Peyer's patch (tissue), 4 donors: ENCODE measurements around the gene GM2A. TPM values are rescaled to one million over a fixed set of nuclear protein-coding genes. Genes with fewer than 3 reads are reported as not detected.

Experiments used
- DNase-seq, 3 donors: peaks; one replicate each; pipeline ENCODE4 v3.0.0-alpha.2; 2017 to 2019
- H3K27ac ChIP-seq, 4 donors: fragments of 200-600 bp; sonication (generic); one replicate each; pipeline ENCODE4 v1.5.1; 2016 to 2019
- H3K27me3 ChIP-seq, 2 donors: fragments of 200-600 bp; sonication (generic); one replicate each; pipeline ENCODE4 v1.5.1; 2019
- H3K36me3 ChIP-seq, 3 donors: fragments of 200-600 bp; sonication (generic); one replicate each; pipeline ENCODE4 v1.5.1; 2016 to 2019
- H3K4me1 ChIP-seq, 4 donors: fragments of 200-600 bp; sonication (generic); one replicate each; pipeline ENCODE4 v1.5.1; 2016 to 2019
- H3K4me3 ChIP-seq, 4 donors: fragments of 200-600 bp; sonication (generic); 1 replicate in 3 of 4; 2 replicates in 1 of 4; pipeline ENCODE4 v1.5.1; 2016 to 2019; ENCODE audit warnings: mild to moderate bottlenecking in 1 of 4
- H3K9me3 ChIP-seq, 4 donors: fragments of 200-600 bp; sonication (generic); one replicate each; pipeline ENCODE4 v1.5.1; 2016 to 2019; ENCODE audit warnings: mild to moderate bottlenecking in 1 of 4
- POLR2A ChIP-seq, 2 donors: fragments of 450-650 bp; IDR thresholded peaks; one replicate each; pipeline ENCODE4 v1.5.1; 2017; ENCODE audit warnings: antibody characterized with exemption in 2 of 2, mild to moderate bottlenecking in 2 of 2, moderate library complexity in 2 of 2
- total RNA-seq, 4 donors: library from RNA; depleted of rRNA; stranded (reverse); fragments of >200 nt; gene quantifications; one replicate each; pipeline ENCODE4 v1.1.0, GENCODE V29; 2016
- TF ChIP-seq, protein P1 (sequence below), 6 experiments: fragments of 450-650 bp in 4 of 6; fragments of 200-600 bp in 2 of 6; sonication (generic) in 1 of 6; IDR thresholded peaks; one replicate each; pipeline ENCODE4 v1.5.1; 2017 to 2019; ENCODE audit warnings: antibody characterized with exemption in 6 of 6, mild to moderate bottlenecking in 3 of 6, moderate library complexity in 1 of 6

GM2A gene
- total RNA-seq, 4 donors from 2014 or later, result 15.1 to 27.2 (median 16.8) TPM

DNA sequence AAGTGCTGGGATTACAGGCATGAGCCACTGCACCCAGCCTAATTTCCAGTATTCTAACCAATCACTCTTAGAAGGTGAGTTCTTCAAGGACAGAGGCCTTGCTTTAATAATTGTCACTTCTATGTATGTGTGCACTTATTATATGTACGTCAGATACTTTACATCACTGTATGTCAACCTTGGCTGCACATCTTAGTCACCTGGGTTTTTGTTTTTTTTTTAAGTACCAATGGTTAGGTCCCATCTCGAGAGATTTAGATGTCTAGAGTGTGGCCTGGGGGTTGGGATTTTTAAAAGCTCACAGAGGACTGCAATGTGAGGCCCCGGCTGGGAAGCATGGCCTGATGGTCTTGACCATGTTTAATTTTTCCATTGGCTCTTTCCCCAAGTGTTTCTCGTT lies 9.9 kb upstream of the GM2A start:
- Histone ChIP-seq H3K27me3 (no peaks in the 10 kb centered on the region), H3K9me3 (no peaks in the 10 kb centered on the region), H3K4me1 (no peaks in the 10 kb centered on the region), H3K4me3 (no peak overlapping the region), H3K36me3 (no peaks in the 10 kb centered on the region), H3K27ac (no peak overlapping the region)
- DNase-seq, result no peak
- TF ChIP-seq, protein P1, sequence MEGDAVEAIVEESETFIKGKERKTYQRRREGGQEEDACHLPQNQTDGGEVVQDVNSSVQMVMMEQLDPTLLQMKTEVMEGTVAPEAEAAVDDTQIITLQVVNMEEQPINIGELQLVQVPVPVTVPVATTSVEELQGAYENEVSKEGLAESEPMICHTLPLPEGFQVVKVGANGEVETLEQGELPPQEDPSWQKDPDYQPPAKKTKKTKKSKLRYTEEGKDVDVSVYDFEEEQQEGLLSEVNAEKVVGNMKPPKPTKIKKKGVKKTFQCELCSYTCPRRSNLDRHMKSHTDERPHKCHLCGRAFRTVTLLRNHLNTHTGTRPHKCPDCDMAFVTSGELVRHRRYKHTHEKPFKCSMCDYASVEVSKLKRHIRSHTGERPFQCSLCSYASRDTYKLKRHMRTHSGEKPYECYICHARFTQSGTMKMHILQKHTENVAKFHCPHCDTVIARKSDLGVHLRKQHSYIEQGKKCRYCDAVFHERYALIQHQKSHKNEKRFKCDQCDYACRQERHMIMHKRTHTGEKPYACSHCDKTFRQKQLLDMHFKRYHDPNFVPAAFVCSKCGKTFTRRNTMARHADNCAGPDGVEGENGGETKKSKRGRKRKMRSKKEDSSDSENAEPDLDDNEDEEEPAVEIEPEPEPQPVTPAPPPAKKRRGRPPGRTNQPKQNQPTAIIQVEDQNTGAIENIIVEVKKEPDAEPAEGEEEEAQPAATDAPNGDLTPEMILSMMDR (IDR thresholded peaks at IDR 0.05), result no peak
- no peak for TF ChIP-seq POLR2A (IDR thresholded peaks at IDR 0.05)

DNA sequence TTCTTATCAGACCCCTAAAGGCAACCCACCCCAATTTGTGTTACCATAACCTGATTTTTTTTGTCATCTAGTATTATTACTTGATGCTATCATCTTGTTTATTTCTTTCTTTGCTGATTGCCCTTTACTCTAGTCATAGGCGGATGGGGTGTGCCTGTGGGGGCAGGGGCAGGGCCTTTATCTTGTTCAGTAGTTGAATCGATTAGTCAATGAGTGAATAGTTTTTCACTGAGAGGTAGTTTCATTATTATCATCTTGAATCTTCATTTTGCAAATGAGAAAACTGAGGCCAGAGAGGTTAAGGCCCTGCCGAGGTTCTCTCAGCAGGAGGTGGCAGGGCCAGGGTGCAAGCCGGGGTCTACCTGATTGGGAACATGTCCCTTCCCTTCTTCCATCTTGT lies 9.4 kb upstream of the GM2A start:
- TF ChIP-seq, protein P1 (IDR thresholded peaks at IDR 0.05), result no peak
- TF ChIP-seq POLR2A (IDR thresholded peaks at IDR 0.05), result no peak
- no peak for DNase-seq
- no peaks in the 10 kb centered on the region for H3K9me3 ChIP-seq
- no peaks in the 10 kb centered on the region for H3K4me1 ChIP-seq
- H3K4me3 ChIP-seq, result no peak overlapping the region
- no peaks in the 10 kb centered on the region for H3K36me3 ChIP-seq
- no peak overlapping the region for H3K27ac ChIP-seq
- no peaks in the 10 kb centered on the region for H3K27me3 ChIP-seq

DNA sequence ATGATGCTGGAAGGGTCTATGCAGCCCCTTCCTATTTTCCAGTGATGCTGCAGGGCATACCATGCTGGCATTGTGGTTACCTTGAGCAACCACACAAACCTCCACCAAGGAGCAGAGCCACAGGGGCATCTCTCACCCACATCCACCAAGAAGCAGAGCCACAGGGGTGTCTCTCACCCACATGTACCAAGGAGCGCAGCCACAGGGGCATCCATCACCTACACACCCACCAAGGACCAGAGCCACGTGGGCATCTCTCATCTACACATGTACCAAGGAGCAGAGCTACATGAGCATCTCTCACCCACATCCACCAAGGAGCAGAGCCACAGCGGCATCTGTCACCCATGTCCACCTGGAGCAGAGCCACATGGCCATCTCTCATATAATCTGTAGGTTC lies 8.8 kb upstream of the GM2A start:
- Histone ChIP-seq H3K9me3 (no peaks in the 10 kb centered on the region), H3K27ac (no peak overlapping the region), H3K27me3 (no peaks in the 10 kb centered on the region), H3K4me3 (no peak overlapping the region), H3K4me1 (no peaks in the 10 kb centered on the region), H3K36me3 (no peaks in the 10 kb centered on the region)
- DNase-seq, result no peak
- TF ChIP-seq, protein P1 (IDR thresholded peaks at IDR 0.05), result no peak
- no peak for TF ChIP-seq POLR2A (IDR thresholded peaks at IDR 0.05)

DNA sequence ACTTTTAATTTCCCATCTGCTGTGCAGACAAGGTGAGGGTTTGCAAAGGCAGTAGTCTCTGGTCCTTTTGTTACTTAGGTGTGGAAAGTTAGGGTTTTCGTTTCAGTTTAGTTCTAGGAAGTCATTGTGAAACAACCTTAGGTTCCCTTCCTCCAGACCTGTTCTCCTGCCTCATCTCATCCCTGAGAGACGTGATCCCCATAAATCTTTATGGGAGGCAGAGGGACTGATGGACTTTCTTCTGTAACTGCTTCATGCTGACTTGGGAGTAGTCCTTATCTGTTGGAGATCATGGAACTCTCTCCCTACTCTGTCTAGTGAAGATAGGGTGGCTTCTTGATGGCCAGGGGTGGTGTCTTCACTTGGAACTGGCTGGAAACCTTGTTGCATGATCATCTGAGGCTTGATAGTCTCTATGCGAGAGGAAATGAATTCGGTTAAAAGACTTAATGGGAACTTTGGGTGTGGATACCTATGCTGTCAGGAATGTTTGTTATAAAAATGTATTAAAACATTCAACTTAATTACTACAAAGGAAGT lies 7.2 kb upstream of the GM2A start:
- DNase-seq, result no peak
- no peak overlapping the region for H3K4me3 ChIP-seq
- TF ChIP-seq POLR2A (IDR thresholded peaks at IDR 0.05), result no peak
- TF ChIP-seq, protein P1 (IDR thresholded peaks at IDR 0.05), result no peak
- no peaks in the 10 kb centered on the region for H3K36me3 ChIP-seq
- H3K27ac ChIP-seq, result no peak overlapping the region
- no peaks in the 10 kb centered on the region for H3K9me3 ChIP-seq
- H3K4me1 ChIP-seq, result no peaks in the 10 kb centered on the region
- no peaks in the 10 kb centered on the region for H3K27me3 ChIP-seq

DNA sequence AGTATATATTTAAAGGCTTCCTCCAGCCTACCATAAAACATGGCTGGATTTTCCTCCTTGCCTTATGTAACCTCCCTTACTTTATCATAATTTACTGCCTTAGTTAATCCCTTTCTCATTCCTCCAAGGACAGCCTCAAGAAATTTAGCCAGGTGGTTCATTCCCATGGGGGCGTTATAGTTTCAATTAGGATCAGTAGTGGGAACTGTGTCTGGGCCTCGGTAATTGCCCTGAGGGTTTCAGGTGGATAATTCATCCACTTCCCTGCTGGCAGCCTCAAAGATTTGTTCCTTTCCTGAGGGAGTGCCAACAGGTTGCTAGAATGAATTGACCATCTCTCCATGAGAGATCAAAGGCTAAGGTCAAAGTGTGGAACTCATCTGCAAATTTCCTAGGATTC lies 4.3 kb upstream of the GM2A start:
- Histone ChIP-seq H3K27me3 (no peaks in the 10 kb centered on the region), H3K4me1 (peaks cover 0 to 12% (median 0%) of the 10 kb centered on the region in 4 donors), H3K4me3 (no peak overlapping the region), H3K9me3 (no peaks in the 10 kb centered on the region), H3K36me3 (no peaks in the 10 kb centered on the region), H3K27ac (no peak overlapping the region)
- DNase-seq, result no peak
- TF ChIP-seq, protein P1 (IDR thresholded peaks at IDR 0.05), result no peak

DNA sequence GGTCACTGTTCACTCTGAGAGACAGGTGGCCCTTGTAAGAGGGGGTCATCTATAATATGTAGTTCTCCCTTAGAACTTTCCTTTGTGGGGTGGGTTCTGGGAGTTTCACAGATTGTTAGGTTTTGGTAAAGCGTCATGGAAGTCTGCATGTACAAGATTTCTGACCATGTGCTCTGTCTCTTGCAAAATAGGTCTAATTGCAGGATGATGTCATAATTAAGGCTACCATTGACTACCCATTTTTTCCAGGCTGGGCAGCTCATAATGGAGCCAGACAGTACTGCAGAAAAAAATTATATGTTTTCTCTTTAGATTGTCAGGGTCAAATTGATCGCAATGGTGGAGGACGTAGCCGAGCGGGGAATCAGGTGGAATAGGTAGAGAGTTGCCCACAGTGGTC lies 3.7 kb upstream of the GM2A start:
- Histone ChIP-seq H3K27me3 (no peaks in the 10 kb centered on the region), H3K4me1 (peaks cover 0 to 18% (median 0%) of the 10 kb centered on the region in 4 donors), H3K4me3 (no peak overlapping the region), H3K36me3 (no peaks in the 10 kb centered on the region), H3K27ac (no peak overlapping the region), H3K9me3 (no peaks in the 10 kb centered on the region)
- TF ChIP-seq POLR2A (IDR thresholded peaks at IDR 0.05), result no peak
- TF ChIP-seq, protein P1 (IDR thresholded peaks at IDR 0.05), result no peak
- no peak for DNase-seq
